Right lobe of liver (tissue), 6 donors: ENCODE results near the gene H6PD. TPM values are rescaled to one million over a fixed set of nuclear protein-coding genes. Genes with fewer than 3 reads are reported as not detected.

Experiments
- ATAC-seq, 4 donors: fragments of 200-7000 bp; cut with Tn5 transposase; one replicate each; pipeline ENCODE4 v1.9.1; 2020; ENCODE audit warnings: mild to moderate bottlenecking in 4 of 4, moderate library complexity in 4 of 4
- DNase-seq, 3 donors: peaks; one replicate each; pipeline ENCODE4 v3.0.0-alpha.2; 2020
- H3K27ac ChIP-seq, 3 donors: fragments of 200-600 bp; one replicate each; pipeline ENCODE4 v1.8.0; 2022
- H3K27me3 ChIP-seq, 2 donors: fragments of 200-600 bp; one replicate each; pipeline ENCODE4 v1.8.0; 2022
- H3K36me3 ChIP-seq, 4 donors: fragments of 200-600 bp; sonication (generic) in 1 of 4; one replicate each; pipeline versions ENCODE4 v1.5.1 to v1.8.0; 2017 to 2022; ENCODE audit warnings: control low read depth in 1 of 4
- H3K4me1 ChIP-seq, 4 donors: fragments of 200-600 bp; sonication (generic) in 1 of 4; one replicate each; pipeline versions ENCODE4 v1.5.1 to v1.8.0; 2017 to 2022; ENCODE audit warnings: control low read depth in 1 of 4
- H3K4me3 ChIP-seq, 3 donors: fragments of 200-600 bp; one replicate each; pipeline ENCODE4 v1.8.0; 2022
- H3K9me3 ChIP-seq, 4 donors: fragments of 200-600 bp; sonication (generic) in 1 of 4; one replicate each; pipeline versions ENCODE4 v1.5.1 to v1.8.0; 2017 to 2022; ENCODE audit warnings: control low read depth in 1 of 4
- POLR2A ChIP-seq: fragments of 450-650 bp; IDR thresholded peaks from one replicate; pipeline ENCODE4 v1.6.1; 2017; ENCODE audit warnings: antibody characterized with exemption, mild to moderate bottlenecking
- WGBS: methylation state at CpG from one replicate; pipeline ENCODE4 v1.1.6; 2018; ENCODE audit warnings: low coverage, low lambda C conversion rate; ENCODE audit not compliant: insufficient coverage; ENCODE audit errors: missing lambda C conversion rate; 5-methylcytosine and 5-hydroxymethylcytosine counted together
- intact Hi-C, 2 donors: fragments of 100-400 bp; cut with DNase I; formaldehyde crosslinking; loops; one replicate each; pipeline versions ENCODE4 v1.11.2 to v1.14.1; 2022
- total RNA-seq, 6 experiments: library from RNA; depleted of rRNA in 2 of 6; stranded (reverse); fragments of >200 nt in 2 of 6; fragmentation: NEBNext Ultra II Directional in 3 of 6; extraction: Animal tissue kit (Norgen Biotek cat#: 25700) in 3 of 6; gene quantifications; one replicate each; pipeline versions ENCODE4 v1.1.0 to v1.2.4, GENCODE V29; 2016 to 2023
- TF ChIP-seq, protein P1 (sequence below), 4 donors: fragments of 200-600 bp in 3 of 4; fragments of 450-650 bp in 1 of 4; IDR thresholded peaks; one replicate each; pipeline versions ENCODE4 v1.5.1 to v1.8.0; 2016 to 2022; ENCODE audit warnings: antibody characterized with exemption in 4 of 4, mild to moderate bottlenecking in 2 of 4
- donor health status: DM: no; HTN: yes; CAD: no.
- donor health status: DM: no; HTN: no; CAD: no.
- donor health status: DM: no; HTN: no; CAD: no.
- donor health status: DM: no; HTN: yes; CAD: no.
- donor health status: DM: no; HTN: yes; CAD: no.

The H6PD gene
- total RNA-seq, 6 experiments from 2014 or later, result 102 to 158 (median 120) TPM

DNA sequence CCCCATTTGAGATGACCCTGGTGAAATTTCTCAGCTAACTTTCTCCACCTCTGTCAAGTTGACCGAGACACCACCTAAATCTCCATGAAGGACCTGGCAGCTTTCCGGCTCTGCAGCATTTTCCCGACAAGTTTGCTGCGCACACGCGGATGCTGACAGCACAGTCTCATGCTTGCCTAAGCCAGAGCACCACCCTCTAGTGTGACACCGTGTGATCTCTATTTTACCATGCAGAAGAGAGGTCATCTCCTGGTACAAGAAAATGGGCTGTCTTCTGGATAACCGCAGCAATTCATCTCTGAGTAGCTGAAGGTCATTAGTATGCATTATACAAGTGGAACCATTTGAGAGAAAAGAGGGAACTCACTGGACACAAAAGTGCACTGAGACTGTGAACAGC, 38.9 kb upstream of the H6PD start:
- whole genome bisulfite sequencing, result 76% methylated on average over 7 of the region's 8 CpGs
- ATAC-seq (no peak), DNase-seq (no peak)
- H3K27me3 ChIP-seq, result no peaks in the 10 kb centered on the region
- H3K9me3 ChIP-seq, result no peaks in the 10 kb centered on the region
- peaks cover 0 to 10% (median 0%) of the 10 kb centered on the region in 4 donors for H3K4me1 ChIP-seq
- TF ChIP-seq, protein P1, sequence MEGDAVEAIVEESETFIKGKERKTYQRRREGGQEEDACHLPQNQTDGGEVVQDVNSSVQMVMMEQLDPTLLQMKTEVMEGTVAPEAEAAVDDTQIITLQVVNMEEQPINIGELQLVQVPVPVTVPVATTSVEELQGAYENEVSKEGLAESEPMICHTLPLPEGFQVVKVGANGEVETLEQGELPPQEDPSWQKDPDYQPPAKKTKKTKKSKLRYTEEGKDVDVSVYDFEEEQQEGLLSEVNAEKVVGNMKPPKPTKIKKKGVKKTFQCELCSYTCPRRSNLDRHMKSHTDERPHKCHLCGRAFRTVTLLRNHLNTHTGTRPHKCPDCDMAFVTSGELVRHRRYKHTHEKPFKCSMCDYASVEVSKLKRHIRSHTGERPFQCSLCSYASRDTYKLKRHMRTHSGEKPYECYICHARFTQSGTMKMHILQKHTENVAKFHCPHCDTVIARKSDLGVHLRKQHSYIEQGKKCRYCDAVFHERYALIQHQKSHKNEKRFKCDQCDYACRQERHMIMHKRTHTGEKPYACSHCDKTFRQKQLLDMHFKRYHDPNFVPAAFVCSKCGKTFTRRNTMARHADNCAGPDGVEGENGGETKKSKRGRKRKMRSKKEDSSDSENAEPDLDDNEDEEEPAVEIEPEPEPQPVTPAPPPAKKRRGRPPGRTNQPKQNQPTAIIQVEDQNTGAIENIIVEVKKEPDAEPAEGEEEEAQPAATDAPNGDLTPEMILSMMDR (IDR thresholded peaks at IDR 0.05), result no peak
- no peak for TF ChIP-seq POLR2A
- no peaks in the 10 kb centered on the region for H3K36me3 ChIP-seq
- no peak overlapping the region for H3K27ac ChIP-seq
- H3K4me3 ChIP-seq, result no peak overlapping the region
- intact Hi-C loops, result loop anchor here (5.0 kb wide), 1 partner anchor 53 kb away; no protein-coding TSS in a partner anchor

DNA sequence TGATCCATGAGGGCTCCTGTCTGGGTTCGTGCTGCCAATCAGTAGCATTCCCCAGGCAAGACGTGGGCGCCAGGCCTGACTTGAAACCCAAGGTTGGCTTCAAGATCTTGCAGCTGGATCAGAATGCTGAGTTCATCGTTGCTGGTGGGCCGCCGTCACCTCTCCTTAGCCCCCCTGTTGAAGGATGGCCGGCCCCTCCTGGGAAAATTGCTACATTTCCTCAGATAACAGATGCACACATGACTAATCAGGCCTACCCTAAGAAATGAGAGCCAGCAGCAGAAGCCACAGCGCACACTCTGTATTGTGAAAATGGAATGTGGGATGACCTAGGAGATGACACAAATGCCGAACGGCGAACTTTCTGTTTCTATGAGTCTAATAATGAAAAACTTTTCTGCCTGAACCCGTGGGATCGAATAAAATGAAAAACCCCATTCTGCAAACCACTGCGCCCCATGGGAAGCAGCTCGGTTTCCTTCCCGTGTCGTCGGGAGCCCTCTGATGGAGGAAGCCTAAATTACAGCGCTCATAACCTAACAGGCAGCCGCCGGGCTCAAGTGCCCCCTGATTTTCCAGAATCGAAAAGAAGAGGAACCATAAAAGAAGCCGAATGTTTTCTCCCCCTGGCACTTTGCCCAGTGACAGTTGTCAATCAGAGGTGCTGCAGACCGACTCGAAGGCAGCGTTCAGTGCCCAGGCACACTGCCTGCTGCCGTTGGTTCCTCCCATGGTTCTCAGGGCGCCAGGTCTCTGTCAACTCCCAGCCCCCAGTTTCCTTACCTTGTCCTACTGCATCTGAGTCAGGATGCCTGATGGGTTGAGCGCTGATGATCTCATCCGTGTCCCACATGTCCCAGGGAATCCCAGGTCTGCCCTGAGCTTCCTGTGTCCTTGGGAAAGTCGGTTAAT, 38.2 kb upstream of the H6PD start:
- Histone ChIP-seq H3K4me1 (peaks cover 0 to 10% (median 0%) of the 10 kb centered on the region in 4 donors), H3K27ac (peak overlapping the region in 1 of 3 donors; percentile 7), H3K36me3 (no peaks in the 10 kb centered on the region), H3K27me3 (no peaks in the 10 kb centered on the region), H3K9me3 (no peaks in the 10 kb centered on the region), H3K4me3 (no peak overlapping the region)
- TF ChIP-seq POLR2A, result no peak
- TF ChIP-seq, protein P1 (IDR thresholded peaks at IDR 0.05), result peak; percentile 71 to 85 (median 84)
- peak; percentile 58 to 73 (median 65) for DNase-seq
- WGBS, result 16% methylated on average over 24 of the region's 31 CpGs
- ATAC-seq, result peak; percentile 71 to 90 (median 83)
- intact Hi-C loops, result loop anchor here (5.0 kb wide), 1 partner anchor 54 kb away; no protein-coding TSS in a partner anchor

DNA sequence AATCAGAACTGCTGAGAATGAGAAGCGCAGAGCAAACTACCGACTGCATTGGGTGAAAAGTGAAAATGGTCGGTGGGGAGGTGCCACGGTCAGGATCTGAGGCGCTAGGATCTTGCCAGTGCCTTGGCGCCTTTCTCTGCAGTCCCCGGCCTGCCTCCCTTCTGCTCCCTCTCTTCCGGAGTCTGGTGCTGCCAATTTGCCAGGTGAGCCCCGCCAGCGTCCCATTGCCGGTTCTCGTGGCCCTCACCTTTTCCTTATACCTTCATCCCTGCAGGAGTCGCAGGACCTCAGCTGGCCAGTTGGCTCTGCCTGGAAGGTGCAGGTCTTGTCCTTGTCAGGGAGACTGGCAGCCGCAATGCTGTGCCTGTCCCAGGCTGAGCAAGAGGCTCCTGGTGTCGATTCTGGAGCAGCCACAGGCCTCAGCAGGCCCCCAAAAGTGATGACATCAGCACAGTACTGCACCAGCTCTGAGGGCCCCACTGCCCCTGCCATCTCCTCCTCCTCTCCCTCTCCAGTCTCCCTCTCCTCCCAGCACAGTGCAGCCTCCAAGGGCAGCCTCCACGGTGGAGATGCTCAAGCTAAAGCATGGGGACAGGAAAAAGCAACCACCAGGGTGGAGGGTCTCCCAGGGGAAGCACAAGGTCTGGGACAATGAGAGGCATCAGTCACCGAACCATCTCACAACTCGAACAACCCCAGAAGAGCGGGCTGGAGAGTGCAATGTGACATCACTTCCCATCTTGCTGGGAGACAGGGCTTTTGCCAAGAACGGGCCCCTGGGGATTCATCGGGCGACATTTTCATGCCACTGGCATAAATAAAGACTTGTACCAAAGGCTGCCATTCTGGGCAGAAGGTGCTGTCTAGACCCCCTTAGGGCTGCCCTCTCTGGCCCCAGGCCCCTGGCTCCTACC, 37.1 kb upstream of the H6PD start:
- H3K4me3 ChIP-seq, result no peak overlapping the region
- DNase-seq, result no peak
- 78% methylated on average over 8 of the region's 22 CpGs for WGBS

More for the DNA sequence above, 37.1 kb upstream of the H6PD start:
- Histone ChIP-seq H3K9me3 (no peaks in the 10 kb centered on the region), H3K27ac (no peak overlapping the region), H3K36me3 (no peaks in the 10 kb centered on the region), H3K4me1 (peaks cover 0 to 10% (median 0%) of the 10 kb centered on the region in 4 donors), H3K27me3 (no peaks in the 10 kb centered on the region)
- no peak for ATAC-seq
- intact Hi-C loops, result loop anchor here (5.0 kb wide), 1 partner anchor 55 kb away; no protein-coding TSS in a partner anchor
- TF ChIP-seq, protein P1 (IDR thresholded peaks at IDR 0.05), result no peak
- TF ChIP-seq POLR2A, result no peak
